Measurements from ENCODE around the gene RMI1.

GRCh38 chr9:83967073-83967472, 13.5 kb upstream of the RMI1 start:
- TF ChIP-seq POLR2A (IDR thresholded peaks at IDR 0.05) (no peak), CTCF (IDR thresholded peaks at IDR 0.05) (no peak), POLR2AphosphoS5 (IDR thresholded peaks at IDR 0.05; ENCODE audit: insufficient read depth in 1 of 2, low read depth in 1 of 2) (no peak)
